HG03095 (cell line): ENCODE measurements around the gene PPP1R12B.
"Not testable (repeated sequence)": the region's sequence is repeated elsewhere in the genome, so short reads cannot be mapped to it uniquely, and the experiment has no call there.

Source experiments
- ATAC-seq: cut with Tn5 transposase; IDR thresholded peaks from one replicate; pipeline ENCODE4 v1.9.1; 2021; ENCODE audit warnings: moderate library complexity; ENCODE audit not compliant: unreplicated experiment

Gene PPP1R12B

GRCh38 chr1:202397256-202397655 lies 48.8 kb downstream of the PPP1R12B start:
- no peak for ATAC-seq

GRCh38 chr1:202398439-202398838 lies 49.9 kb downstream of the PPP1R12B start:
- not testable (repeated sequence) for ATAC-seq

GRCh38 chr1:202401771-202402170 lies 53.3 kb downstream of the PPP1R12B start:
- ATAC-seq: not testable (repeated sequence)

DNA sequence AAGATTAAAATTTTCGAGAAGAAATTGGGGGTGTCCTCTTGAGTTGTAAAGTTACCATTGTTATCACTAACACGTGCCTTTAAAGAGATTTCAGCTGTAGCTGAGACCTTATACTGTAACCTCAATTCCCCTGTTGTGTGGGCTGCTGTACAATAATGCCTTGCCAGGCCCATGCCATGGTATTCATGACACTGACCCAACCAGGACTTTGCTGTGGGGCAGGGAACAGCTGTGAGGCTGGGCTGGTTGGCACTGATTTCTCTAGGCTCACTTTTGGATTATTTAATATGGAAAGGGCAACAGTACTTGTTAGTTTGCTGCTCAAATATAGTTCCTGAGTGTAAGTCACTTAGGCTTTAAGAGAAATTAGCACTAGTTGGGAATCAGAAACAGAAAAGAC lies 54.9 kb downstream of the PPP1R12B start:
- ATAC-seq: not testable (repeated sequence)

- ATAC-seq: no peak
Measured at GRCh38 chr1:202405928-202406327, 57.4 kb downstream of the PPP1R12B start.

- ATAC-seq: not testable (repeated sequence)
Measured at GRCh38 chr1:202406896-202407295, 58.4 kb downstream of the PPP1R12B start.

DNA sequence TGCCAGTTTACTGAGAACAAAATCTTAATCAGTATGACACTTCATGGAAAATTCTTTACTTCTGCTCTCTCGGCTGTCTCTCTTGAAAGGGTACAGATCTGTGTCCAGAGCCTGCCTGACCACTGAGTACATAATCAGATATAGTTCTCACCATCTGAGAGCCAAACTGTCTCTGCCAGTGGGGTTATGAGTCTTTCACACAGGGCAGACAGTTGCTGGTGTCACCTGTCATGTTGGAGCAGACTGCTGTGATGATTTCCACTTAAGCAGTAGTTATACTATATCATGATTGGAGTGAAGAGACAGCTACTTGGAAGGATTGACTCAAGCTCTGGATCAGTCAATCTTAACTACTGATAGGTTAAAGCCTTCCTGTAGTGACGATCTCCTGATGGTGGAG lies 58.9 kb downstream of the PPP1R12B start:
- not testable (repeated sequence) for ATAC-seq

DNA sequence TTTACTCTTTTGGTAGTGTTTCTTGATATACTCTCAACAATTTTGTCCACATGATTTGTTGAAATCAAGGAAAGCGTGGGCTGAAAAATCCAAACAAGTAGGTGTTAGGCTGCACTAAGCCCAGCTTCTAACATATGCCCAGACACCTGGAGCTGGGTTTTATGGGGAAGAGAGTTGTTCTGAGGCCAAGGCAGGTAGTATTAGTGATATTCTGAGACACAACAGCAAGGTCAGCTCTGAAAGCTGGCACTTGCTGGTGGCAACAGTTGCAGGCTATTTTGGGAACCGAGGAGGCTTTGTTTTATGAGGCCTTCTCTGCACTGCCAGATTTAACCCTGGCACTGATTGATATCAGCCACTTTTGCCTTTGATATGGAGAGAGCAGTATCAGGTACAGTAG lies 61.8 kb downstream of the PPP1R12B start:
- ATAC-seq: not testable (repeated sequence)

GRCh38 chr1:202410854-202411357 lies 62.4 kb downstream of the PPP1R12B start:
- ATAC-seq: not testable (repeated sequence)

- ATAC-seq: no peak
Measured at GRCh38 chr1:202411422-202411821, 62.9 kb downstream of the PPP1R12B start.

GRCh38 chr1:202412421-202412820 lies 63.9 kb downstream of the PPP1R12B start:
- not testable (repeated sequence) for ATAC-seq

- no peak for ATAC-seq
Measured at GRCh38 chr1:202416641-202417040, 68.1 kb downstream of the PPP1R12B start.

DNA sequence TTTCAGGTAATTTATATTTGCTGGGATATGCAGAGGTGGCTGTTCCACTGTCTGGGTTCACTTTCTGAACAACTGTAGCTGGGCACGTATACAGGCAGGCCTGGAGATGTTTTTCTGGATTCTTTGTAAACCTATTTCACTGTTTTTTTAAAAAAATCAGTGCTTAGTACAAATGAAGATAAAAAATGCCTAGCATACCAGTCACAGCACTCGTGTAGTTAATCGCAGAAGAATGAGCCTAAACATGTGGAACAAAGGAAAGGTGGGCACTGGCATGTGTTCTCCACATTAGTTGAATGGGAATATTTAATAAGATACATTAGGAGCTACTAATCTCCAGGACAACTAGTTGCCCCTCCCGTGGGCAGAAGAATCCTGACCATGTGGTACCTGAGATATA lies 68.6 kb downstream of the PPP1R12B start:
- not testable (repeated sequence) for ATAC-seq

DNA sequence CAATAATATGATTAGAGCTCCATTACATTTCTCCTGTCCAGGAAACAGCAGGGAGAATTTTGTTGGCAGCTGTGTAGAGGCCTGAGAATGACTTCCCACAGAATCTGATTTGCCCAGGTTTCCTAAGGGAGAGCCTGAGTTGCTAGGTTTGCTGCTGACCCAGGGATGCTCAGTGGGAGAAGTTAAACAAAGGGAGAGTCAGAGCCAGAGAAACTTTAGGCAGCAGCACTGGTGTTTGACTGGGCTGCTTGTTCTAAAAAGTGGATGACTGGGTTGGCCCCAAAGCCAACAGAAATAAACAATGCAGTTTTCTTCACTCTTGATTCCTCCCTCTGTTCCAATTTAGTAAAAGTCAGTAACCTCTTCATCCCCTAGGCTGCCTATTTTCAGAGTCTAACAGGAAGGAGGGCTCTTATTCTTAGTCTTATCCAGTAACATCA lies 69.3 kb downstream of the PPP1R12B start:
- ATAC-seq: not testable (repeated sequence)

DNA sequence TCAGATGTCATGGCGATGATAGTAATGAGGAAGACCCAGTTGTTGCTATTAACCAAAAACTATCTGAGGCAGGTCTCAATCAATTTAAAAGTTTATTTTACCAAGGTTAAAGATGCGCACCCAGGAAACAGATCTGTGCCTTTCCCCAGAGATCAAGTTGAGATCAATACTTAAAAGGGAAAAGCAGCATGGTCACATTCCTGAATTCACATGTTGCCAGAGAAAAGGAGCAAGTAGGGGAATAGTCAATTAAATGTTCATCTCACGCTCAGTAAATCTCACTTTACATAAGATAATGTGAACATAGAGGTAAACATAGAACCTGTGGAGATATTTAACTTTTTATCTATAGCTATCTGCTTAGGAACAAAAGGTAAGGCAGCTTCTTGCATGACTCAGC lies 71.2 kb downstream of the PPP1R12B start:
- not testable (repeated sequence) for ATAC-seq

DNA sequence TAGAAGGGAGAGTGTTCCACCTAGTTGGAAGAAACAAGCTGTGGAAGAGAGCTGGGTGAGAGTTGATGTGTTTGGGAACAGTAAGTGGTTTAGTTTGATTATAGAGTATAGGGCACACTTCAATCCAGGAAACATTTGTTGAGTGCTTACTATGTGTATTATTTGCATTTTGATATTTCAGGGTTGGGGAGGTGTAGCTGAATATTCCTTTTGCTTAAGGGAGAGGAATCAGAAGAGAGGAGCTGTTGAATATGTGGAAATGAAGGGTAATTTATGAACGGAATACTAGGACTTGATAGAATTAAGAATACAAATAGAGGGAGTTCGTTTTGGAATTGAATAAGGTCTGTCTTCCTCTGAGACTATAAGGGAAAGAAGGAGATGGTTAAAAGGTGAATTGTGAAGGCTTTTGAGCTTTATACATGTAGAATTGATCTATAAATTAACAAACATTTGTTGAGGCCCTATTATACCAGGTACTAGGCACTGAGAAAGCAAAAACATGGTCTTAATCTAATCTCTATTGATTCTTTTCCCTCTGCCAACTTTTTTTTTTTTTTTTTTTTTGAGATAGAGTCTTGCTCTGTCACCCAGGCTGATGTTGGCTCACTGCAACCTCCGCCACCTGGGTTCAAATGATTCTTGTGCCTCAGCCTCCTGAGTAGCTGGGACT lies 72.1 kb downstream of the PPP1R12B start:
- not testable (repeated sequence) for ATAC-seq

- not testable (repeated sequence) for ATAC-seq
Measured at GRCh38 chr1:202422709-202423108, 74.2 kb downstream of the PPP1R12B start.

- not testable (repeated sequence) for ATAC-seq
Measured at GRCh38 chr1:202424260-202424659, 75.8 kb downstream of the PPP1R12B start.

DNA sequence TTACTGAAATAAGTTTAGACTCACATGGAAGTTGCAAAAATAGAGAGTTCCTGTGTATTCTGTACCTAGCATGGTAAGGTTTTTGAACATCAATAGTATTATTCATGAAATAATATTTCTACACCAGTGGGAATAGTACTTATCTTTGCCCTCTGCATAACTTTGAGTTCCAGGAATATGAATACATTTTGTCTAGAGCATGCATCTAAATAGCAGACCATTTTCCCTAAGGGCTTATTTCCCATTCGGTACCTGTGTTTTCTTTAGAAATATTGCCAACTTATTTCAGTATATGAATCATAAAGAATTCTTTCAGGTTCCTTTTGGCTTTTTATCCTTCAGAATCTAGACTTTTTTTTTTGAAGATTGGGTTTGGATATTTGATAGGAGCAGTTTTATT lies 81.6 kb downstream of the PPP1R12B start:
- ATAC-seq: not testable (repeated sequence)

GRCh38 chr1:202432338-202432737 lies 83.8 kb downstream of the PPP1R12B start:
- not testable (repeated sequence) for ATAC-seq

- ATAC-seq: no peak
Measured at GRCh38 chr1:202433155-202434043, 84.9 kb downstream of the PPP1R12B start.

- ATAC-seq: no peak
Measured at GRCh38 chr1:202434059-202434458, 85.6 kb downstream of the PPP1R12B start.
